ENCODE results near the gene SAFB.

DNA sequence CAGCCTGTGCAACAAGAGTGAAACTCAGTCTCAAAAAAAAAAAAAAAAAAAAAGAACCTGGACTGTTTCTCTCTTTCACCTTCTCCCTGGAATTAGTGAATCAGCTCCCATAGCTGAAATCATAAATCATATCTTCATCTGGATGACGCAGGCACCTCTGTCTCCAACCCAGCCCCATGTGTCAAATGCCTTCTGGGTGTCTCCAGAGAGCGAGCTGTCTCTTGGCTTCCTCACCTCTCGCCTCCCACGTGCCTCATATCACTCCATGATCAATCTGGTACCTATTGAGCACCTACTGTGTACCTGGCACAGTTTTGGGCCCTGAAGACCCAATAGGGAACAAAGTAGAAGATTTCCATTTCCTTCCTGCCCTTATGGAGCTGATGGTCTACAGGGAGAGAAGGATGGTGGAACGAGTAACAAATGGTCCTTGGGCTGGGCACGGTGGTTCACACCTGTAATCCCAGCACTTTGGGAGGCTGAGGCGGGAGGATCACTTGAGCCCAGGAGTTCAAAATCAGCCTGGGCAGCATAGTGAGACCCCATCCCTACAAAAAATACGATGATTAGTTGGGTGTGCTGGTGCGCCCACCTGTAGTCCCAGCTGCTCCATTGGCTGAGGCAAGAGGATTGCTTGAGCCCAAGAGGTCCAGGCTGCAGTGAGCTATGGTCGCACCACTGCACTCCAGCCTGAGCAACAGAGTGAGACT, 60.4 kb downstream of the SAFB start:
- TF ChIP-seq, protein P1, sequence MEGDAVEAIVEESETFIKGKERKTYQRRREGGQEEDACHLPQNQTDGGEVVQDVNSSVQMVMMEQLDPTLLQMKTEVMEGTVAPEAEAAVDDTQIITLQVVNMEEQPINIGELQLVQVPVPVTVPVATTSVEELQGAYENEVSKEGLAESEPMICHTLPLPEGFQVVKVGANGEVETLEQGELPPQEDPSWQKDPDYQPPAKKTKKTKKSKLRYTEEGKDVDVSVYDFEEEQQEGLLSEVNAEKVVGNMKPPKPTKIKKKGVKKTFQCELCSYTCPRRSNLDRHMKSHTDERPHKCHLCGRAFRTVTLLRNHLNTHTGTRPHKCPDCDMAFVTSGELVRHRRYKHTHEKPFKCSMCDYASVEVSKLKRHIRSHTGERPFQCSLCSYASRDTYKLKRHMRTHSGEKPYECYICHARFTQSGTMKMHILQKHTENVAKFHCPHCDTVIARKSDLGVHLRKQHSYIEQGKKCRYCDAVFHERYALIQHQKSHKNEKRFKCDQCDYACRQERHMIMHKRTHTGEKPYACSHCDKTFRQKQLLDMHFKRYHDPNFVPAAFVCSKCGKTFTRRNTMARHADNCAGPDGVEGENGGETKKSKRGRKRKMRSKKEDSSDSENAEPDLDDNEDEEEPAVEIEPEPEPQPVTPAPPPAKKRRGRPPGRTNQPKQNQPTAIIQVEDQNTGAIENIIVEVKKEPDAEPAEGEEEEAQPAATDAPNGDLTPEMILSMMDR (IDR thresholded peaks at IDR 0.05) = no peak
- no peak for TF ChIP-seq POLR2A (IDR thresholded peaks at IDR 0.05)

All from body of pancreas (tissue), 4 donors.